ENCODE measurements around the gene NRROS. TPM values are rescaled to one million over a fixed set of nuclear protein-coding genes. Genes with fewer than 3 reads are reported as not detected.

Gene NRROS
- total RNA-seq, 1 donor from 2014 or later = 0.68 TPM

DNA sequence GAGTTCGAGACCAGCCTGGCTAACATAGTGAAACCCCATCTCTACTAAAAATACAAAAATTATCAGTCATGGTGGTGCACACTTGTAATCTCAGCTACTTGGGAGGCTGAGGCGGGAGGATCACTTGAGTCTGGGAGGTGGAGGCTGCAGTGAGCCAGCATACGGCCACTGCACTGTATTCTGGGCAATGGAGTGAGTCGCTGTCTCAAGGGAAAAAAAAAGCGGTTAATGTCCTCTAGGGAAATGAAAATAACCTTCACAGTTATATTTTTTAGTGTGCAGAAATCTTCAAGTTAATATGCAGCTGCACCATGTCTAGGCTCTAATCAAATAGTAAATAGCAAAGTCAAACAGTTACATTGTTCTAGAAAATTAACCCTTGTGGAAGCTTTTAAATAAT, 57.8 kb downstream of the NRROS start:
- no peaks in the 10 kb centered on the region for H3K4me1 Mint-ChIP-seq (ENCODE audit: unreplicated experiment)
- DNase-seq (ENCODE audit: extremely low spot score, unreplicated experiment) = no peak

DNA sequence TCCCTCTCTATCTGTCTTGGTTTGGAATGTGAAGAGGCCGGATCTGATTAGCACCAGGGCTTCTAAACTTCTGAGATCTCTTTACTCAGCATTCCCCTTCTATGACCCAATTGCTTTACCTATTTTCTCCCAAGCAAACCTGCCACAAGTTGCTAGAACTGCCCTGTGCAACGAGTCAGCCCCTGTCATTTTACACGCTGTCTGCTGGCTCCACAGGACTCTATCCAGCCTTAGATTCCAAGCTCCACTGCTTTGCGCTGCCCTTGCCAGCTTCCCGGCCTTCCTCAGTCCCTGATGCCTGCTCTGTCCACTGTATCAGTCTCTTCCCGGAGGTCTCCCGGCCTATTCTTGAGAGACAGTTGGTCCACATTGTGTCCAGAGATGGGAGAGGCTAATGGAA, 60.3 kb downstream of the NRROS start:
- no peak for DNase-seq (ENCODE audit: extremely low spot score, unreplicated experiment)
- no peak overlapping the region for H3K27ac Mint-ChIP-seq
- H3K36me3 Mint-ChIP-seq = no peaks in the 10 kb centered on the region
- TF ChIP-seq, protein P1, sequence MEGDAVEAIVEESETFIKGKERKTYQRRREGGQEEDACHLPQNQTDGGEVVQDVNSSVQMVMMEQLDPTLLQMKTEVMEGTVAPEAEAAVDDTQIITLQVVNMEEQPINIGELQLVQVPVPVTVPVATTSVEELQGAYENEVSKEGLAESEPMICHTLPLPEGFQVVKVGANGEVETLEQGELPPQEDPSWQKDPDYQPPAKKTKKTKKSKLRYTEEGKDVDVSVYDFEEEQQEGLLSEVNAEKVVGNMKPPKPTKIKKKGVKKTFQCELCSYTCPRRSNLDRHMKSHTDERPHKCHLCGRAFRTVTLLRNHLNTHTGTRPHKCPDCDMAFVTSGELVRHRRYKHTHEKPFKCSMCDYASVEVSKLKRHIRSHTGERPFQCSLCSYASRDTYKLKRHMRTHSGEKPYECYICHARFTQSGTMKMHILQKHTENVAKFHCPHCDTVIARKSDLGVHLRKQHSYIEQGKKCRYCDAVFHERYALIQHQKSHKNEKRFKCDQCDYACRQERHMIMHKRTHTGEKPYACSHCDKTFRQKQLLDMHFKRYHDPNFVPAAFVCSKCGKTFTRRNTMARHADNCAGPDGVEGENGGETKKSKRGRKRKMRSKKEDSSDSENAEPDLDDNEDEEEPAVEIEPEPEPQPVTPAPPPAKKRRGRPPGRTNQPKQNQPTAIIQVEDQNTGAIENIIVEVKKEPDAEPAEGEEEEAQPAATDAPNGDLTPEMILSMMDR (conservative IDR thresholded peaks at IDR 0.05) = no peak
- H3K4me1 Mint-ChIP-seq (ENCODE audit: unreplicated experiment) = no peaks in the 10 kb centered on the region
- no peaks in the 10 kb centered on the region for H3K9me3 Mint-ChIP-seq
- no peaks in the 10 kb centered on the region for H3K27me3 Mint-ChIP-seq
- H3K4me3 Mint-ChIP-seq = no peak overlapping the region

More for the DNA sequence above, 57.8 kb downstream of the NRROS start:
- H3K27ac Mint-ChIP-seq = no peak overlapping the region
- H3K4me3 Mint-ChIP-seq = no peak overlapping the region
- H3K27me3 Mint-ChIP-seq = no peaks in the 10 kb centered on the region
- TF ChIP-seq, protein P1 (conservative IDR thresholded peaks at IDR 0.05) = no peak
- H3K9me3 Mint-ChIP-seq = no peaks in the 10 kb centered on the region
- H3K36me3 Mint-ChIP-seq = no peaks in the 10 kb centered on the region

DNA sequence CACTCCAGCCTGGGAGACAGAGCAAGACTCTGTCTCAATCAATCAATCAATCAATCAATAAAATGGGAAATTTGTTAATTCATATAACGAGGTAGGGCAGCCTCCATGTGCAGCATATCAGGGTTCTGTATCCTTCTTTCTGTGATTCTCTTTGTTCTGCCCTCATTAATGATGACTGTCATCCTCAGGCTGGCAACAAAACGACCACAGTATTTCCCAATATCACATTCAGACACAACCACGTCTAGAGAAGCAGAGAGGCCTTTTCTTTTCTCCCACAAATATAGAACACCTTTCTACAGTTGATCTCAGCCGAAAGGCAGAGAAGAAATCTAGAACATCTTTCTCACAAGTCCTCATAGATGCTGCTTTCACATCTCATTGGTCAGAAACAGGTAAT, 61.3 kb downstream of the NRROS start:
- H3K9me3 Mint-ChIP-seq = no peaks in the 10 kb centered on the region
- H3K36me3 Mint-ChIP-seq = no peaks in the 10 kb centered on the region
- no peak overlapping the region for H3K27ac Mint-ChIP-seq
- no peaks in the 10 kb centered on the region for H3K27me3 Mint-ChIP-seq
- TF ChIP-seq, protein P1 (conservative IDR thresholded peaks at IDR 0.05) = no peak
- no peak for DNase-seq (ENCODE audit: extremely low spot score, unreplicated experiment)
- no peak overlapping the region for H3K4me3 Mint-ChIP-seq
- H3K4me1 Mint-ChIP-seq (ENCODE audit: unreplicated experiment) = no peaks in the 10 kb centered on the region

GRCh38 chr3:196706327-196706726, 66.8 kb downstream of the NRROS start:
- no peak overlapping the region for H3K27ac Mint-ChIP-seq
- no peak overlapping the region for H3K4me3 Mint-ChIP-seq
- H3K27me3 Mint-ChIP-seq = no peaks in the 10 kb centered on the region
- H3K9me3 Mint-ChIP-seq = no peaks in the 10 kb centered on the region
- H3K4me1 Mint-ChIP-seq (ENCODE audit: unreplicated experiment) = peaks cover 1% of the 10 kb centered on the region
- no peaks in the 10 kb centered on the region for H3K36me3 Mint-ChIP-seq
- no peak for DNase-seq (ENCODE audit: extremely low spot score, unreplicated experiment)
- TF ChIP-seq, protein P1 (conservative IDR thresholded peaks at IDR 0.05) = no peak

DNA sequence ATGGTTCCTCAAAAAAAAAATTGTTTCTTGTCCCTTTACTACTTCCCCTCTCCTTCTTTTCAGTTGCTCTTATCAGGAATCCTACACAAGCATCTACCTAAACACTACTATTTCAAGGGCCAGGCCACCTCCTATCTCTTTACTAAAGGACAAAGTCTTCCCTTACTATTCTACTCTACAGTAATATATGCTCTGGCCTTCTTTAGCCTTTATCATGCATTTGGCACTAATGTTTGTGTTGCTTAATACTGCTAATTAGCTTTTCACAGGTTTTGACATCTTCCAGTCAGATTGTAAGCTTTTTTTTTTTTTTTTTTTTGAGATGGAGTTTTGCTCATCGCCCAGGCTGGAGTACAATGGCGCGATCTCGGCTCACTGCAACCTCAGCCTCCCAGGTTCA, 67.2 kb downstream of the NRROS start:
- no peaks in the 10 kb centered on the region for H3K27me3 Mint-ChIP-seq
- H3K4me1 Mint-ChIP-seq (ENCODE audit: unreplicated experiment) = peaks cover 5% of the 10 kb centered on the region
- TF ChIP-seq, protein P1 (conservative IDR thresholded peaks at IDR 0.05) = no peak
- no peaks in the 10 kb centered on the region for H3K9me3 Mint-ChIP-seq
- H3K4me3 Mint-ChIP-seq = no peak overlapping the region
- no peak overlapping the region for H3K27ac Mint-ChIP-seq
- DNase-seq (ENCODE audit: extremely low spot score, unreplicated experiment) = no peak
- no peaks in the 10 kb centered on the region for H3K36me3 Mint-ChIP-seq

- Mint-ChIP-seq H3K4me1 (ENCODE audit: unreplicated experiment) (peaks cover 6% of the 10 kb centered on the region), H3K4me3 (no peak overlapping the region), H3K36me3 (no peaks in the 10 kb centered on the region), H3K27ac (no peak overlapping the region), H3K27me3 (no peaks in the 10 kb centered on the region), H3K9me3 (no peaks in the 10 kb centered on the region)
- TF ChIP-seq, protein P1 (conservative IDR thresholded peaks at IDR 0.05) = no peak
- DNase-seq (ENCODE audit: extremely low spot score, unreplicated experiment) = no peak
These were observed 68.1 kb downstream of the NRROS start for GRCh38 chr3:196707566-196707965.
